Epithelial cell of umbilical artery (primary cell): Measurements from ENCODE around the gene IL1RL1. TPM values are rescaled to one million over a fixed set of nuclear protein-coding genes. Genes with fewer than 3 reads are reported as not detected.

Source experiments
- total RNA-seq: library from RNA; depleted of rRNA; stranded (reverse); fragments of >200 nt; gene quantifications from 2 replicates; pipeline ENCODE4 v1.2.3, GENCODE V29; 2014

IL1RL1 gene
- 68.5 and 69.1 TPM in 2 replicates for total RNA-seq

GRCh38 chr2:102310964-102311640 lies at the start of gene IL1RL1:
TSS of gene IL1RL1 (plus strand) at chr2:102311563. CDS start at chr2:102338265, 26,702 bp downstream.

GRCh38 chr2:102355526-102356380 lies 44.4 kb downstream of the IL1RL1 start, which contains the start of gene IL18R1:
TSS of gene IL18R1 (plus strand) at chr2:102355796. CDS start at chr2:102362661, 6,865 bp downstream.

Other genes starting within 250 kb of the IL1RL1 start
- gene IL1R1, start 168.8 kb upstream of the IL1RL1 start, total RNA-seq, result 0.65 and 2.4 TPM in 2 replicates
- under 0.01 and 0.15 TPM in 2 replicates for gene IL1RL2, start 124.5 kb upstream of the IL1RL1 start, total RNA-seq
- 1.3 and 3.0 TPM in 2 replicates for gene IL18R1, start 44.2 kb downstream of the IL1RL1 start, total RNA-seq
- gene IL18RAP, start 111.6 kb downstream of the IL1RL1 start, total RNA-seq, result not detected in 2 replicates
- gene SLC9A4, start 161.7 kb downstream of the IL1RL1 start, total RNA-seq, result not detected in 2 replicates